G401 (cell line): ENCODE results near the gene MAPK8. TPM values are rescaled to one million over a fixed set of nuclear protein-coding genes. Genes with fewer than 3 reads are reported as not detected.

ENCODE experiments used
- DNase-seq: peaks from one replicate; pipeline ENCODE4 v3.0.0-alpha.2; 2015; ENCODE audit warnings: low spot score
- in situ Hi-C: cut with HindIII; loops from 2 replicates; pipeline ENCODE4 v1.10.0; 2016; ENCODE audit warnings: low sequenced_read_pairs, mixed read lengths
- total RNA-seq: library from RNA; depleted of rRNA; stranded (reverse); fragments of >200 nt; shearing (Covaris generic); gene quantifications from 2 replicates; pipeline ENCODE4 v1.2.3, GENCODE V29; 2014

The MAPK8 gene
- total RNA-seq, 1 experiment from 2014 or later: 64.1 TPM

DNA sequence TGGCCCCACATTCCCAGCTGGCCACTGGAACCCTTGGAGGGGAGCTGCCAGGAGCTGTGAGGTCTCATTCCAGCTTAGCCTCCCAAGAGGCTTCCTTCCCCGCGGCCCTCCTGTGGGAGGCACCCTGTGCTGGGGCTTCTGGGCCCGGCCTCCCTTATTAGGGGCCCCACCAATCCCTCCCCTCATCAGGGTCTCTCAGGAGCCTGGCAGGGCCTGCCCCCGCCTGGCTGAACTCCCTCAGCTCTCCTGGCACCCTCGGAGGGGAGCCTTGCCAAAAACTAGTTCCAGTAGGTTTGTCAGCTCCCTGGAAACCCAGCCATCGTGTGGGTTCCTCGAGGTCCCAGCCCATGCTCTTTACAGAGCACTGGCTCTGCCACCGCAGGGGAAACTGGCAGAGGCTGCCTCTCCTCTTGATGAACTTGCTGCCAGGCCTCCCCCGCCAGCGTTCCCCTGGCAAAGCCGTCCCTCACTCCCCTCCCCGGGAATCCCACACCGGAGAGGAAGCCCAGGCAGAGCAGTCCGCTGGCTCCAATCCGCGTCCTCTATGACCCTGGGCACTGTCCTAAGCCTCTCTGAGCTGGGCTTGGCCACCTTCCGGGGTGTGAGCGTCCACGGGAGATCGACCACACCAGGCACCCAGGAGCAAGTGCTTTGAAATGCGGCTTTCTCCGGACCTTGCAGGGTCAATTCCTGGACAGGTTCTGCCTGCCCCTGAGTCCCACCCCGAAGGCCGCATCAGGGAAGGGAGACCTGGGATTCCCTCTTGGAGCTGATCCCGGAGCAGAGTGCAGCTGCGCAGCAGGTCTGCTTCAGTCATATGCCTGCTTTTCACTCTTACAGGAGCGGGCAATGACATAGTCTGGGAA lies 158.6 kb downstream of the MAPK8 start:
- in situ Hi-C loops: no loop called here
- peak; percentile 54 for DNase-seq

DNA sequence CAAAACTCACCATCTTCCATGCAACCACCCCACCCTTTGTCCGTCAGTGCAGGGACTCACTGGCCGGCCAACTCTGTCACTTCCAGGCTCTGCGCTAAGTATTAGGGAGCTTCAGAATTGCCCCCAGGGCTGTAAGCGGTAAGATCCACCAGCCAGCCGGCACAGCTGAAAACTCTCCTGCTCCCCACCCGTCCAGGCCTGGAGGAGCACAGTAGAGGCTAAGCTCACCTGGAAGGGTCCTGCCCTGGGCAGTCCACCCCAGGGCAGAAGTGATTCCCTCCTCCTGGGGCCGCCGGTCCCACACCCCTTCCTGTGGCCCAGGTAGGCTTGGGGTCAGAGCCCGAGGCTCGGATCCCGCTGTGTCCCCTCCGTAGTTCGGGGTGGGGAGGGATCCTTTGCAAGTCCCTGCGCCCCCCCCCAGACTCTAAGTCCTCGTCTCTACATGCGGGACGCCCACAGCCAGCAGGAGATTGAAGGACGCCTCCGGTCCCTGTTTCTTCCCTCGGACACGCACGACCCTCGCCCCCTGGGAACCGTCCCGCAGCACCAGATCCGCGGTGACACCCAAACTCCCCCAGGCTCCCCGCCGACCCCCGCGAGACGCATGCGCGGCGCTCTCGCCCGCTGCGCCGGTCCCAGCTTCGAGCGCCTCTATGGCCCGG lies 159.5 kb downstream of the MAPK8 start:
- DNase-seq: no peak
- in situ Hi-C loops: no loop called here

DNA sequence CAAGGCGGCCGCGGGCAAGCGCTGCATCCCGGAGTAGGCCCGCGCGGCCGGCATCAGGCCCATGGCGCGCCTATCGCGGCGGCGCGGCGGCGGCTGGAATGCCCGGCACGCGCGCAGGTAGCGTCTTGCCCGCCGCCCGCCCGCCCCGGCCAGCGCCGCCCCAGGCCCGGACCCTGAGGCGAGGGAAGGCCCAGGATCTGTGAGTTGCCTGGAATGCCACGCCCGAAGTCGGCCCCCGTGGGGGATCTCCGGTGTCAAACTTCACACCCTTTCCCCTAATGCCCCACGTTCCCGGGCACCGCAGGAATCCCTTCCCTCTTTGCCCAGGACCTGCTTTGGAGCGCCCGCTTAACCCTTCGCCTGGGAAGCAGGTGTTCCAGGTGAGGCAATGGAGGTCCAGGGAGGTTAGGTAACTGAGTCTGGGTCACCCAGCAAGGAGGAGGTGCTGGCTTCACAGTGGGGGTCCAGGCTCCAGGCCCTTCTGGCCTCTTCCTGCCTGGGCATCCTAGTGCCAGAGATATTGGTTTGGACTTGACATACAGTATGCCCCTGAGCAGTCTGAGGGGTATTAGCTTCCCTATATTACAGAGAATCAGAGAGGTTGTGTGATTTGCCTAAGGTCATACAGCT lies 160.2 kb downstream of the MAPK8 start:
- in situ Hi-C loops: no loop called here
- no peak for DNase-seq

DNA sequence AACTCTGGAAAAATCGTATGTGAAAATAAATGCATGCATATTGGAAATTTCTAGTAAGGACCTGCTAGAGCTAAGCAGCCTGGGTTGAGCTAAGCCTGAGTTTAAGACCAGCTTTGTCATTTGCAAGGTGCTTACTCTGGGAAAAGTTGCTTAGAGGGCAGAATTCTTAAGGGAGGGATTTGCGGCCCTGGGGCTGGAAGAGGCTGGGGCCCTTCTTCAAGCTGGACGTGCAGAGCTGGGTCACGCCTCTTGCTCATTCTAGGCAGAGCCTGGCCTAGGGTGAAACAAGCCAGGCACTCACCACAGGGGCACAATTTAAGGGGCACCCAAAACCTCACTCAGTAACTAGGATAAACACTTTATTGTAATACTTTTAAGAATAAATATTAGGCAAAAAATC lies 161.2 kb downstream of the MAPK8 start:
- DNase-seq: no peak
- in situ Hi-C loops: no loop called here

DNA sequence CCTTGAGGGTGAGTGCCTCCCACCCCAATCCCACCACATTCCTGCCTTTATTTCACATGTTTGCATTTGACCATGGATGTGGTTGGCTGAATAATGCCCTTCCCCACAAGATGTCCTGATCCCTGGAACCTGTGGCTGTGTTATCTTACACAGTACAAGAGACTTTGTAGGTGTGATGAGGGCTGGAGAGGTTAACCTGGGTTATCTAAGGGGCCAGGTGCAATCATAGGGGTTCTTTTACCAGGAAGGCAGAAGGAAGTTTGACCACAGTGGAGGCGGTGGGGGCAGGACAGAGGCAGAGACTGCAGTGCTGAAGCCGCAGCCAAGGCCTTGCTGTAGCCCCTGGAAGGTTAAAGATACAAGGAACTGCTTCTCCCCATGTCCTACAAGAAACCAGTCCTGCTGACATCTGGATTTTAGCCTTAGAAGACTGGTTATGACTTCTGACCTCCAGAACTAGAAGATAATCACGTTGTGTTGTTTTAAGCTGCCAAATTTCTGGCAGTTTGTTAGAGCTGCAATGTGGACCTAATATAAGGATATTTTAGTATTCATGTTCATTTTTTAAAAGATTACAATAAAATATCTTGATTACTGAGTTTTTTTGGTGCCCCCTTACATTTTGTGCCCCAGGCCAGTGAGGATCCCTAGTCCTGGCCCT lies 161.8 kb downstream of the MAPK8 start:
- no peak for DNase-seq
- in situ Hi-C loops: no loop called here

DNA sequence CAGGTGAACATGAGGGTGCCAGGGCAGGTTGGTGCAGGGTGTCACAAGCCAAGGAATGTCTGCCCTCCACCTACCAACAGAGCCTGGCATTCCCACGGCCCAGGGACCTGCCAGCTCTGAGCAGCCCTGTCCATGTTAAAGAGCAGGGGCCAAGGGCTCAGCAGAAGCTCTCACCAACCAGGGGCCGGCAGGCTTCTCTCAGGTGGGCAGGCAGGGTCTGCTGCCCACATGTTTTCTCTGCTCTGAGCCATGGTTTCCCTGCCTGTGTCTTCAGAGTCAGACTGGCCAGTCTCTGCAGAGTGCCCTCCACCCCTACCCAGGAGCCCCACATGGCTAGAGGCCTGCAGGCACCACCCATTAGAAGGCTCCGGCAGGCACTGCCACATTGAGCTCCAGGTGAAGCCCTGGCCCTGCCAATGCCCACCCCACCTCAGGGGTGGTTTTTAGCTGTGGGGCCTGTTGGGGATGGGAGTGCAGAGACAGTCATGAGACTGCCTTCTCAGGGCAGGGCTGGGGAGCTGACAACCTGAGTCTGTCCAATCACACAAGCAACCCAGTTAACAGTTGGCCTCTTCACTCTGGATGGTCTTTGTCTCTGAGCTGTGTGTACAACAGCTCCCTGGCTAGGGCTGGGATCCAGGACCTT lies 162.5 kb downstream of the MAPK8 start:
- in situ Hi-C loops: no loop called here
- no peak for DNase-seq

DNA sequence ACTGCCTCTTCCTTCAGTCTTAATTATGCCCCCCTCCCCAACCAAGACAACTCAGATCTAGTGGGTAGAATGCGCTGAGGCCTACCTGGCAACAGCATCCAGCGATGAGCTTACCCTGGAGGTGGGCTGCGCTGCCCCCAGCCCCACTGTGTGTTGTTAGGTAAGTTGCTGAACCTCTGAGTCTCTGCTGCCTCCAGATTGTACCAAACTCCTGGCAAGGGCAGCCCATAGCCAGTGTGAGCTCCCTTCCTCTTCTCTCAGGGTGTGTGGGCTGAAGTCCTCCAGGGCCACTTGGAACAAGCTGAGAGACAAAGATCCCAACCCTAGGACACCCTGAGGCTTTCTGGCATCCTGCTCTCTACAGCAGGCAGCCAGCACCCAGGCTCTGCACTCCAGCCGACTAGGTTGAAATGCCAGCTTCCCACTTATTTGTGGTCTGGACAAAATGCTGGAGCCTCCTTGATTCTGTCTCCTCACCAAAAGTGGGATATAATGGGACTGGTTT lies 163.1 kb downstream of the MAPK8 start:
- in situ Hi-C loops: no loop called here
- DNase-seq: no peak

DNA sequence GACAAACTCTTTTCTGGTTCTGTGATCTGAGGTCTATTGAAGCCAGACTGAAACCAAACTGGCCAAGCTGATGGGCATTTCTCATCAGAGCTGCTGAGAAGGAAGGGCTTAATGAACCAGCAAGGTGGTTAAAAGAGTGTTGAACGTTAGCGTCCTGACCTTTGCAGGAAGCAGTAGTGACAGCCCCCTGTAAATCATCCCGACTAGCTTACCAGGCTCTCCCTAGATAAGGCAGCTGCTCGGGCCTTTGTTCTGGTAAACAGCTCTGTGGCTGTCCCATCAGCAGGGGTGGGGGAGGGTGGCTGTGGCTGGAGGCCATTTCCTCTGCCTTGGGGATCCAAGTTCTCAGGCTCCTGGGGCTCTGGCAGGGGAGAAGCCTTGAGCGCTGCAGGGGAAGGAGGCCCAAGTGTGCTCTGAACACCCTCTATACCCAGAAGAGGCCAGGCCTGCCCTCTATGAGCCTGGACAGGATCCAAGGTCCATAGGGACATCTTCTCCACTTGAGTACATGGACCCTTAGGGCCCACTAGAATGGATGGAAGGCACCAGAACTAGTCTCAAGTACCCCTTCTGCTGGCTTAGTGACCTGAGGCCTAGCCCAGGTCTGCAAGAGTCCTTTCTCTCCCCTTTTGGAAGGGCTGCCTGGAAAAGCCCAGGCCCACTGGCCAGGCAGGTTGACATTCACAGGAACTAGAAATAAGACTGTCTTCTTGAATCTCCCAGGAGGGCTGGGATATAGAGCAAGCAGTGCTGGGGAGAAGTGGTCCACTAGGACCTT lies 163.8 kb downstream of the MAPK8 start:
- in situ Hi-C loops: no loop called here
- DNase-seq: no peak

DNA sequence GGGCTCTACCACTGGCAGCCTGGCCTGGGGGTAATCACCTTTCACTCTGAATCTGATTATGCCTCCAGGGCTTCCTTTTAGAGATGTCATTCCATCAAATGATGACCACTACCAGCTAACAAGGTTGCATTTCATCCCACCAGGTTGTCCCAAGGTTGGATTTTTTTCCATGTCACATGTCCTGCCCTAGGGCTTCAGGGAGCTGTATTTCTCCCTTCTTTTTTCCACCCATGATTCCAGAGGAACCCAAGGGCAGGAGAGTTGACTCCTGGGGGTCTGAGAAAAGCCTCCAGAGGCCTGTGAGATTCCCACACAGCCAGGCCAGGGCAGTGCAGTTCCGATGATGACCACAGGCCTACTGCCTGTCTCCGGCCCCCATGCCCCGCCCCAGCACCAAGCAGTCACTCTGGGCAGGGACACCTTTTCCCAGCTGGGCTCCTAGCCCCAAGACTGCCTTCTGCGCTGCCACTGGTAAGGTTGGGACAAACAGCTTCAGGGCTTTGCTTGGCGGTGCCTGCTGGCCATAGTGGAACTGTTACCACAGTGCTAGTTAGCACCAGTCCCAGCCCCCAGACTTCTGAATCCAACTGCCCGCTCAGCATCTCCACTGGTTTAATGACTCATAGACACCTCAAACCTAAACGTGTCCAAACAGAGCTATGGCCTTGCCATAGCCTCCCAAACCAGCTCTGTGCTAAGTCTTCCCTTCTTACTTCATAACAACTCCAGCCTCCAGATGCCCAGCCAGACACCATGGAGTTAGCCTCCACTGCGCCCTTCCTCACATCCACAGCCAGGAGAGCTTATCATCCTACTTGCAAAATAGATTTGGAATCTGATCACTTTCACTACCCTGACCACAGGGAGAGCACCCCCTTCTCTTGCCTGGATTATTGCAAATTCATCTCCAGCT lies 164.7 kb downstream of the MAPK8 start:
- DNase-seq: no peak
- in situ Hi-C loops: no loop called here

DNA sequence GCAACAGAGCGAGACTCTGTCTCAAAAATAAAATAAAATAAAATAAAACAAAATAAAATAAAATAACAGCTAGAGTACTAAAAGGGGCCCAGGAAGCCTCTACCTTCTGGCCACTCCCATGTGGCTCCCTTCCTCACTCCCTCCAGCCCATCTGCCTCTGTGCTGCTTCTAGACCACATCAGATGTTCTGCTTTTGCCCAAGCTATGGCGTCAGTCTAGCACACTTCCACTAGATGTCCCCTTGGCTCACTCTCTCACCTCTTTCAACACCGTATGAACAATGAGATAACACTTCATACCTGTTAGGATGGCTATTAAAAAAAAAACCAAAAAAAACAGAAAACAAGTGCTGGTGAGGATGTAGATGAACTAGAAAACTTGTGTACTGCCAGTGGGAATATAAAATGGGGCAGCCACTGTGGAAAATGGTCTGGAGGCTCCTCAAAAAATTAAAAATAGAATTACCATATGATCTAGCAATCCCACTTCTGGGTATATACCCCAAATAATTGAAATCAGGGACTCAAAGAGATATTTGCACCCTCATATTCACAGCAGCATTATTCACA lies 166.1 kb downstream of the MAPK8 start:
- in situ Hi-C loops: no loop called here
- no peak for DNase-seq

DNA sequence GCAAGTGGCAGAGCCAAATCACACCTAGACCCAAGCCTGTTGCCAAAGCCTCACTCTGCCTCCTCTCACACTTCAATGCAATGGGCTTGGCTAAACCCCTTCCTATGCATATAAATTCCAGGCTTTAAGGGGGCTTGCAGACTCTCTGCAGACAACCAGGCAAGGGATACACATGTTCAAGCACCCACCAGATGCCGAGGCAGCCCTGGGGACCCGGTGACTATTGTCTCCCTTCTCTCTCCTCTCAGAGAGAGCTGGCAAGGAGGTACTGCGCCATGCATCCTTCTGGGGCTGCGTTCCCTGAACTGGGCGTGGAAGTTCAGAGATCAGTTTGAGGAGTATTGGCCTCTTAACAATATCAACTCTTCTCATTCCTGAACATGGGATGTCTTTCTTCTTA lies 167.2 kb downstream of the MAPK8 start:
- no peak for DNase-seq
- in situ Hi-C loops: no loop called here

DNA sequence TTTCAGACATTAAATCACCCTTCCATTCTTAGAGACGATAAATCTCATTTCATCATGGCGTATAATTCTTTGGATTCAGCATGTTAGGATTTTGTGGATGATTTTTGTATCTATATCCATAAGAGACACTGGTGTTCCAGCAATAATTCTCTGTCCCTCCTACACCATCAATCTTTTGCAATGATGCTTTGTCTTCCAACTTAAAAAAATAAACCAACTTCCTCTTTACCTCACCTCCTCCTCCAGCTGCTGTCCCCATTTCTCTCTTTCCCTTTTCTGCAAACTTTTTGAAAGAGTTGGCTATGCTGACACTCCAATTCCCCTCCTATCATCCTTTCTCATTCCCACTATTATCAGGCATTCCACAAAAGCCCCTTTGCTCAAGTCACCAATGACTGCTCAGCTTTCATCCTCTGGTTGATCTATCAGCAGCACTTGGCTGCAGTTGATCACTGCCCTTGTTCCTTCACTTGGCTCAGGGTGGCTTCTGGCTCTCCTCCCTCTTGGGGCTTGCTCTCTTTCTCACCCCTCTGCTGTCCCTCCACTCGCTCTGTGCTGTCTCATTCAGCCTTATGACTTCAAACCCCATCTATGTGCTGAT lies 168.4 kb downstream of the MAPK8 start:
- no peak for DNase-seq
- in situ Hi-C loops: no loop called here

DNA sequence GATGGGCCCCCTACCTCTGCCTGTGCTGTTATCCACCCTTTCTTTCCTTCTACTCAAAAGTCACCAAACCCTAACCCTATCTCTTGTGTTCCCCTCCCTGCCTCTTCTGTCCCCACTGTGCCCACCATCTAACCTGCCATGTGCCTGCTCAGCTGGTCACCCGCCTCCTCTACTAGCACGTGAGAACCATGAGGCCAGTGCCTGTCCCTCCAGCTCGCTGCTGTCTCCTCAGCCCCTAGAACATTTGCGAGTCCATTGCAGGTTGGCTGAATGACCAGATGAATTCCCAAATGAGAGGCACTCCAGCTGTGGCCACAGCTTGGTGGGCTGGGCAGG lies 169.4 kb downstream of the MAPK8 start:
- in situ Hi-C loops: no loop called here
- no peak for DNase-seq

DNA sequence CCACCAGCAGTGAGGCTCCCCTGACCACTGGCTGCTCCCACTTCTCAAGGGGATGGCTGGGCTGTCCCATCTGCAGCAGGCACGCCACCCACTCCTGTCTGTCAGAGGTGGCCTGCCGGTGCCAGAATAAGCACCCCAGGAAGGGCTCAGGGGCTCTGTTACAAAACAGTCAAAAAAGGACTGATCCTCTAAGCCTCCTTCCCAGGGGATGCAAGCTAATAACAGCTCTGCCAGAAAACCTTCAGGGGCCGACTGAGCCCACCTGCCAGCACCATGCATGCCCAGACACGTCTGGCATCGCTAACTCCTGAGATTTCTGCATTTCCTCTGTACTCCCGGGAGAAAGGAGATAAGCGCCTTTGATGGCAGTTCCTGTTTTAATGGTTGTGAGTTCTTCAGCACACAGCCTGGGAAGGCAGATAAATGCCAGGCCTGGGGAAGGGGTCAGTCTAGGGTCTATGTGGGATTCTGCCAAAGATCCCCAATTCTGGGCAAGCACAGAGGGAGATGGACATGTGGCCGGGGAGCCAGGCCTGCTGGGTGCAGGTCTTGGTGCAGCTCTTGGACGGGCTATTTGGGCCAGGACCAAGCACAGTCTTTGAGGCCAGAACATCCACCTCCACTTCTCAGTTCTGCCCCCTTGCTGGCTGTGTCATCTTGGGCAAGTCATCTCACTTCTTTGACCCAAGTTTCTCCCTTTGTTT lies 170.0 kb downstream of the MAPK8 start:
- in situ Hi-C loops: no loop called here
- DNase-seq: no peak

DNA sequence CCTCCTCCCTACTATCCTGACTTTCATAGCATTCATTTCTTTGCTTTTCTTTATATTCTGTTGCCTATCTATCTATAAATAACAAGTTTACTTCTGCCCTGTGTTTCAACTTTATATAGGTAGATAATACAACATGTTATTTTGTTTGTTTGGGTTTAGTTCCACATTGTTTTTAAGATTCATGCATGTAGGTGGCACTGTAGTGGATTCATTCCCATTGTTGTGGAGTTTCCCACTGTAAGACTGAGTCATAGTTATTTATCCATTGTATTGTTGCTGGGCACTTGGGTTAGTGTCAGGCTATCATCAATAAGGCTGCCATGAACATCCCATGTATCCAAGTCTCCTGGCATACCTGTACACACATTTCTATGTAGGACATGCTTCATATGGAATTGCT lies 170.7 kb downstream of the MAPK8 start:
- in situ Hi-C loops: no loop called here
- DNase-seq: no peak

DNA sequence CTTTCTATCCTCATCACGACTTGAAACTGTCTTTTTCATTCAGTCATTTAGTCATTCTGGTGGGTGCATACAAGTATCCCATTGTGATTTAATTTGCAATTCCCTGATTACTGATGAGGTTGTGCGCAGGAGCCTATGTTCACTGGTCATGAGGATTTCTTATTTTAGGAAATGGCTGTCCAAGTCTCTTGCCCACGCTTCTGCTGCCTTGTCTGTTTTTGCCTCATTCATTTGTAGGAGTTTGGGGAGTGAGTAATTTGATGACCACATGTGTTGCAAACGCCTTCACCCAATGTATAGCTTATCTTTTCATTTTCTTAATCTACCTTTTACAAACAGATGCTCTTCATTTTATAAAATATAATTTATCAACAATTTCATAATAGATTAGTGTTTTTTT lies 171.1 kb downstream of the MAPK8 start:
- in situ Hi-C loops: no loop called here
- no peak for DNase-seq
